HG03025 (cell line): ENCODE data around the gene RBM17.
"Not testable (repeated sequence)": the region's sequence is repeated elsewhere in the genome, so short reads cannot be mapped to it uniquely, and the experiment has no call there.

Experiments
- ATAC-seq: cut with Tn5 transposase; IDR thresholded peaks from one replicate; pipeline ENCODE4 v1.9.1; 2021; ENCODE audit warnings: mild to moderate bottlenecking, moderate library complexity; ENCODE audit not compliant: unreplicated experiment, low FRiP score

Gene RBM17

GRCh38 chr10:6148251-6148701 is 59.4 kb downstream of the RBM17 start:
- ATAC-seq = no peak

- ATAC-seq = no peak
Measured at GRCh38 chr10:6148908-6149307, 60.1 kb downstream of the RBM17 start.

- peak; percentile 79 for ATAC-seq
Measured at GRCh38 chr10:6151087-6151977, 62.5 kb downstream of the RBM17 start.

GRCh38 chr10:6153845-6154244 is 65.0 kb downstream of the RBM17 start:
- no peak for ATAC-seq

- no peak for ATAC-seq
Measured at GRCh38 chr10:6154566-6154965, 65.7 kb downstream of the RBM17 start.

GRCh38 chr10:6158276-6158675 is 69.4 kb downstream of the RBM17 start:
- ATAC-seq = no peak

- no peak for ATAC-seq
Measured at GRCh38 chr10:6161921-6162320, 73.1 kb downstream of the RBM17 start.

- ATAC-seq = no peak
Measured at GRCh38 chr10:6162589-6163356, 73.9 kb downstream of the RBM17 start.

GRCh38 chr10:6163364-6164270 is 74.8 kb downstream of the RBM17 start:
- peak; percentile 93 for ATAC-seq

GRCh38 chr10:6164271-6165095 is 75.6 kb downstream of the RBM17 start:
- no peak for ATAC-seq

- no peak for ATAC-seq
Measured at GRCh38 chr10:6165221-6165725, 76.4 kb downstream of the RBM17 start.

- ATAC-seq = not testable (repeated sequence)
Measured at GRCh38 chr10:6165933-6166332, 77.1 kb downstream of the RBM17 start.
